ENCODE measurements around the gene IAH1.

DNA sequence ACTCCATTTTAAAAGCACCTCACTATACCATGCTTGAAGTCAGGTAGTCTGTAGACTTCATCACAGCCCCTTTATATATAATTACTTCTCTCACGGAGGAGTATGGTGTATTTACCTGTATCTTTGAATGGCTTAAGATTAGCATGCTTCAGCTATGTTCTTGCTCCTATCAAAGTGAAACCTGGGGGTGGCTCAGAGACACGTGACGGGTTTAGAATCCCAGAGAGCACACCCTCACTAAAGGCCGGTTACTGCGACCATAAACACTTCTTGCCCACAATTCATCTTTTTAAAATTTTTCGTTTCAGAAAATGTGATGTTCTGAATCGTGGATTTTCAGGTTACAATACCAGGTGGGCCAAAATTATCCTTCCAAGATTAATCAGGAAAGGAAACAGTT lies 3.6 kb downstream of the IAH1 start:
- TF ChIP-seq RAD21 (IDR thresholded peaks at IDR 0.05; ENCODE audit: low read length), result no peak
- no peak for TF ChIP-seq BHLHE40 (IDR thresholded peaks at IDR 0.05; ENCODE audit: low read depth, low read length)
- TF ChIP-seq CTCF (conservative IDR thresholded peaks at IDR 0.05; ENCODE audit: low read depth, low read length), result no peak
- TF ChIP-seq RFX5 (IDR thresholded peaks at IDR 0.05; ENCODE audit: low read depth, low read length), result no peak
- TF ChIP-seq POLR2A (IDR thresholded peaks at IDR 0.05; ENCODE audit: low read depth, low read length), result no peak
- no peak for TF ChIP-seq CEBPB (IDR thresholded peaks at IDR 0.05; ENCODE audit: low read depth, low read length)
- TF ChIP-seq MAFK (IDR thresholded peaks at IDR 0.05; ENCODE audit: low read depth, low read length), result no peak
- no peak for TF ChIP-seq FOS (IDR thresholded peaks at IDR 0.05; ENCODE audit: low read depth, low read length)
- TF ChIP-seq USF2 (IDR thresholded peaks at IDR 0.05; ENCODE audit: low read depth, low read length), result no peak
- no peak for TF ChIP-seq CHD1 (IDR thresholded peaks at IDR 0.05; ENCODE audit: low read depth, low read length)

Measured in IMR-90 (cell line).